MM.1S (cell line): Measurements from ENCODE around the gene MTHFD1L.

Experiments used
- EZH2 ChIP-seq: fragments of 300-600 bp; sonication (generic); optimal IDR thresholded peaks from 2 replicates; pipeline ENCODE3; 2017; ENCODE audit warnings: low read depth, mild to moderate bottlenecking, antibody characterized with exemption, low read length, mixed read lengths
- EZH2phosphoT487 ChIP-seq: fragments of 300-600 bp; sonication (generic); IDR thresholded peaks from 2 replicates; pipeline ENCODE4 v1.6.1; 2018; ENCODE audit warnings: antibody characterized with exemption, low read length
- TF ChIP-seq, protein P1 (sequence below): fragments of 300-600 bp; sonication (generic); IDR thresholded peaks from 2 replicates; pipeline ENCODE4 v1.5.1; 2016; ENCODE audit warnings: antibody characterized with exemption, low read length, mixed read lengths

DNA sequence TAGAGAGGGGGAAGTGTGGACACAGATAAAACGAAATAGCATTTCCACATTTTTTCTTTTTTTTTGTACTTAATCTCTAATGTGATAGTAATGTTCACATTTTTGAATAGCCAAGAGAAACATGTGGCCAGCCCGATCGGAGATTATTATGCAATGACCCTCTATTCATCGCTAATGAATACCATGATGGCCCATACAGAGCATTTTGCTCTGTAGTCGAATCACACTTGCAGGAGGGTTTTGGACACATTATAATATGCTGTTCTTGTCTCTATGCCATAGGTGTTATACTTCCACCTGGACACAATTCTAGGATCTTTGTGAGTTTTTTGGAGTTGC lies 60.1 kb downstream of the MTHFD1L start:
- TF ChIP-seq EZH2 (no peak), EZH2phosphoT487 (no peak)
- TF ChIP-seq, protein P1, sequence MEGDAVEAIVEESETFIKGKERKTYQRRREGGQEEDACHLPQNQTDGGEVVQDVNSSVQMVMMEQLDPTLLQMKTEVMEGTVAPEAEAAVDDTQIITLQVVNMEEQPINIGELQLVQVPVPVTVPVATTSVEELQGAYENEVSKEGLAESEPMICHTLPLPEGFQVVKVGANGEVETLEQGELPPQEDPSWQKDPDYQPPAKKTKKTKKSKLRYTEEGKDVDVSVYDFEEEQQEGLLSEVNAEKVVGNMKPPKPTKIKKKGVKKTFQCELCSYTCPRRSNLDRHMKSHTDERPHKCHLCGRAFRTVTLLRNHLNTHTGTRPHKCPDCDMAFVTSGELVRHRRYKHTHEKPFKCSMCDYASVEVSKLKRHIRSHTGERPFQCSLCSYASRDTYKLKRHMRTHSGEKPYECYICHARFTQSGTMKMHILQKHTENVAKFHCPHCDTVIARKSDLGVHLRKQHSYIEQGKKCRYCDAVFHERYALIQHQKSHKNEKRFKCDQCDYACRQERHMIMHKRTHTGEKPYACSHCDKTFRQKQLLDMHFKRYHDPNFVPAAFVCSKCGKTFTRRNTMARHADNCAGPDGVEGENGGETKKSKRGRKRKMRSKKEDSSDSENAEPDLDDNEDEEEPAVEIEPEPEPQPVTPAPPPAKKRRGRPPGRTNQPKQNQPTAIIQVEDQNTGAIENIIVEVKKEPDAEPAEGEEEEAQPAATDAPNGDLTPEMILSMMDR, result no peak
